Prostate gland (tissue), 2 donors: ENCODE results near the gene PSMC6.
"Not testable (repeated sequence)": the region's sequence is repeated elsewhere in the genome, so short reads cannot be mapped to it uniquely, and the experiment has no call there.

Experiments used
- CTCF ChIP-seq, 4 experiments: fragments of 200-600 bp in 2 of 4; fragments of 450-650 bp in 2 of 4; sonication (generic) in 2 of 4; IDR thresholded peaks; 1 replicate in 3 of 4; 2 replicates in 1 of 4; pipeline ENCODE4 v1.5.1; 2016 to 2019; ENCODE audit warnings: antibody characterized with exemption in 4 of 4, mild to moderate bottlenecking in 2 of 4, moderate library complexity in 2 of 4
- POLR2A ChIP-seq: fragments of 450-650 bp; IDR thresholded peaks from one replicate; pipeline ENCODE4 v1.6.1; 2016; ENCODE audit warnings: antibody characterized with exemption, mild to moderate bottlenecking
- POLR2AphosphoS5 ChIP-seq: sonication (generic); formaldehyde crosslinking; IDR thresholded peaks from one replicate; pipeline ENCODE4 v1.6.1; 2017; ENCODE audit warnings: antibody characterized with exemption

GRCh38 chr14:52727509-52727908, 20.5 kb downstream of the PSMC6 start:
- not testable (repeated sequence) for TF ChIP-seq CTCF (IDR thresholded peaks at IDR 0.05); POLR2A; POLR2AphosphoS5
